ENCODE measurements around the gene PPP1R12C.

DNA sequence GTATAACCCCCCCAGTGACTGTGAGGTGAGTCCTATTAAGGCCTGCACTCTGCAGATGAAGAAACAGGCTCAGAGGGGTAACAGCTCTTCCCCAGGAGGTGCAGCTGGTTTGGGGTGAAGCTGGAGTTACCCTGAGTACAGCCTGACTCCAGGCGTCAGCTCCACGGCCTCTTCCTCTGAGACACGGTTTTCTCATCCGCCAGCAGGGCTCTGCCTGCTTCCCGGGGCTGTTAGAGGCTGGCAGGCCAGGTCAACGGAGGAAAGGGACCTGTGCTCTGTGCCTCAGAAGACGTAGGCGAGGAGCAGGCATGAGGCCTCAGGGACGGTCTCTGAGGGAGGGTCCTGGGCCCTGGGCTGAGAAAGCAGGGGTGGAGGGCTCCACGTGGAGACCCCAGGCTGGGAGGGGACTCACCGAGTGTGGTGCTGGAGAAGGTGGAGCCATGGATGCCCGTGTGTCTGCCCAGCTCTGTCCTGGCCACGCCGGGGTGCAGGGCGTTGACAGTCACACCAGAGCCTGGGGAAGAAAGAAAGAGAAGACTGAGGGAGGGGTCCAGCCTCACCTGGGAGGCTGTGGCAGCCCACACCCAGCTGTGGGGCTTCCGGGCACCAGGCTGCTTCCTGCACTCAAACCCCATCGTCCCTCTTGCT is 70.3 kb downstream of the PPP1R12C start:
- no peak for TF ChIP-seq CTCF (IDR thresholded peaks at IDR 0.05 in 4 of 5, conservative IDR thresholded peaks at IDR 0.05 in 1 of 5)
- TF ChIP-seq POLR2A (IDR thresholded peaks at IDR 0.05), result no peak

Measured in gastrocnemius medialis (tissue), 4 donors.